Common myeloid progenitor, CD34-positive (primary cell): ENCODE results near the gene C1orf232.

ENCODE experiments used
- CTCF ChIA-PET: fragments of 350-600 bp; sonication (Branson Sonifier 250); formaldehyde crosslinking; loops from one replicate; lab custom pipeline; 2021; ENCODE audit warnings: antibody characterized with exemption; lab: Charles Lee
- POLR2A ChIA-PET: fragments of 350-600 bp; sonication (Branson Sonifier 250); formaldehyde crosslinking; loops from one replicate; lab custom pipeline; 2021; ENCODE audit warnings: antibody characterized with exemption; lab: Charles Lee
- DNase-seq, 3 donors: peaks; one replicate each; pipeline versions ENCODE4 v3.0.0 to v3.0.0-alpha.2; 2013
- H3K27ac ChIP-seq, 2 experiments: 1 replicate in 1 of 2; 2 replicates in 1 of 2; pipeline ENCODE4 v1.7.0; 2013; ENCODE audit warnings: inconsistent platforms in 2 of 2, low read length in 2 of 2, mild to moderate bottlenecking in 2 of 2, low read depth in 1 of 2, moderate library complexity in 1 of 2; ENCODE audit not compliant: severe bottlenecking in 2 of 2, insufficient read depth in 1 of 2, poor library complexity in 1 of 2
- H3K27me3 ChIP-seq, 5 experiments: replicated peaks in 2 of 5; 1 replicate in 3 of 5; 2 replicates in 2 of 5; pipeline versions ENCODE4 v1.6.1 to v1.7.0; 2013; ENCODE audit warnings: low read length in 4 of 5, mild to moderate bottlenecking in 2 of 5, moderate library complexity in 2 of 5, inconsistent platforms in 1 of 5; ENCODE audit not compliant: insufficient read depth in 5 of 5, control insufficient read depth in 4 of 5
- H3K36me3 ChIP-seq, 4 experiments: 1 replicate in 2 of 4; 2 replicates in 2 of 4; pipeline versions ENCODE4 v1.6.1 to v1.7.0; 2013; ENCODE audit warnings: low read length in 3 of 4, control low read depth in 1 of 4, mild to moderate bottlenecking in 1 of 4; ENCODE audit not compliant: control insufficient read depth in 4 of 4, insufficient read depth in 4 of 4
- H3K4me1 ChIP-seq, 4 experiments: 1 replicate in 3 of 4; 2 replicates in 1 of 4; pipeline versions ENCODE4 v1.6.1 to v1.7.1; 2013; ENCODE audit warnings: low read length in 3 of 4, mild to moderate bottlenecking in 3 of 4, control low read depth in 1 of 4, inconsistent platforms in 1 of 4, moderate library complexity in 1 of 4; ENCODE audit not compliant: control insufficient read depth in 4 of 4, insufficient read depth in 4 of 4; ENCODE audit errors: control extremely low read depth in 1 of 4
- H3K4me3 ChIP-seq, 7 experiments: 1 replicate in 4 of 7; 2 replicates in 3 of 7; pipeline versions ENCODE4 v1.5.1 to v1.7.0; 2013; ENCODE audit warnings: mild to moderate bottlenecking in 7 of 7, low read length in 6 of 7, moderate library complexity in 6 of 7, inconsistent platforms in 2 of 7, low read depth in 2 of 7, control low read depth in 1 of 7; ENCODE audit not compliant: insufficient read depth in 4 of 7, control insufficient read depth in 1 of 7; ENCODE audit errors: extremely low read depth in 1 of 7
- H3K9me3 ChIP-seq, 5 experiments: 1 replicate in 4 of 5; 2 replicates in 1 of 5; pipeline versions ENCODE4 v1.6.1 to v1.7.1; 2013; ENCODE audit warnings: low read length in 4 of 5, mild to moderate bottlenecking in 2 of 5, inconsistent platforms in 1 of 5, low read depth in 1 of 5, moderate library complexity in 1 of 5; ENCODE audit not compliant: control insufficient read depth in 4 of 5, insufficient read depth in 2 of 5; ENCODE audit errors: control extremely low read depth in 1 of 5
- WGBS: methylation state at CpG from one replicate; pipeline ENCODE4 v1.1.5; 2013; ENCODE audit not compliant: insufficient coverage; 5-methylcytosine and 5-hydroxymethylcytosine counted together

The C1orf232 gene

GRCh38 chr1:26125382-26125781 is 43.4 kb downstream of the C1orf232 start:
- Histone ChIP-seq H3K27me3 (no peaks in the 10 kb centered on the region), H3K4me3 (peak overlapping the region in 1 of 7 experiments; percentile 71), H3K4me1 (peaks cover 48 to 88% (median 67%) of the 10 kb centered on the region in 4 experiments), H3K9me3 (no peaks in the 10 kb centered on the region), H3K36me3 (peaks cover 0 to 13% (median 3%) of the 10 kb centered on the region in 4 experiments), H3K27ac (peak overlapping the region; percentile 93 to 97)
- no peak for DNase-seq
- ChIA-PET POLR2A (interaction anchor here (0.6 kb wide), 1 partner anchor 15 kb away, joined by 6 read pairs; no protein-coding TSS in a partner anchor), CTCF (interaction anchor here (1.6 to 10.7 kb wide), 4 partner anchors 10 to 18 kb away, joined by 5 to 188 read pairs (median 12); no protein-coding TSS in a partner anchor)

- Histone ChIP-seq H3K27me3 (no peaks in the 10 kb centered on the region), H3K4me3 (peak overlapping the region in 2 of 7 experiments; percentile 24 to 51), H3K4me1 (peaks cover 48 to 93% (median 74%) of the 10 kb centered on the region in 4 experiments), H3K36me3 (peaks cover 0 to 13% (median 3%) of the 10 kb centered on the region in 4 experiments), H3K27ac (peak overlapping the region; percentile 93 to 97), H3K9me3 (no peaks in the 10 kb centered on the region)
- POLR2A ChIA-PET, result interaction anchor here (0.6 to 1.2 kb wide), 2 partner anchors 13 to 16 kb away, joined by 3 to 6 read pairs; partner anchors contain the start of gene PDIK1L
- 77% methylated on average over 1 of the region's 4 CpGs for WGBS
- DNase-seq, result peak in 1 of 3 donors; percentile 25
- CTCF ChIA-PET, result interaction anchor here (3.8 to 10.7 kb wide), 3 partner anchors 11 to 19 kb away, joined by 15 to 188 read pairs (median 34); partner anchors contain the start of gene PDIK1L
Measured at GRCh38 chr1:26124418-26125331, 44.1 kb downstream of the C1orf232 start.

- Histone ChIP-seq H3K27me3 (no peaks in the 10 kb centered on the region), H3K4me1 (peaks cover 55 to 92% (median 74%) of the 10 kb centered on the region in 4 experiments), H3K9me3 (no peaks in the 10 kb centered on the region), H3K27ac (peak overlapping the region in 1 of 2 experiments; percentile 71), H3K36me3 (peaks cover 0 to 18% (median 4%) of the 10 kb centered on the region in 4 experiments), H3K4me3 (peak overlapping the region in 1 of 7 experiments; percentile 21)
- ChIA-PET POLR2A (interaction anchor here (0.7 to 1.2 kb wide), 2 partner anchors 12 to 21 kb away, joined by 3 read pairs; partner anchors contain the start of gene PDIK1L), CTCF (interaction anchor here (0.7 to 10.7 kb wide), 4 partner anchors 10 to 47 kb away, joined by 4 to 188 read pairs (median 19); partner anchors contain the start of genes PDIK1L and ZNF593)
- DNase-seq, result peak in 2 of 3 donors; percentile 70 to 81
- WGBS, result no CpG with 5 or more reads among the region's 7 CpGs
Measured at GRCh38 chr1:26122988-26123973, 45.5 kb downstream of the C1orf232 start.

GRCh38 chr1:26121854-26122773 is 46.6 kb downstream of the C1orf232 start:
- Histone ChIP-seq H3K4me1 (peaks cover 48 to 83% (median 64%) of the 10 kb centered on the region in 4 experiments), H3K27ac (peak overlapping the region; percentile 9 to 71), H3K27me3 (no peaks in the 10 kb centered on the region), H3K4me3 (no peak overlapping the region), H3K9me3 (no peaks in the 10 kb centered on the region), H3K36me3 (peaks cover 0 to 18% (median 11%) of the 10 kb centered on the region in 4 experiments)
- ChIA-PET CTCF (interaction anchor here (0.7 to 10.7 kb wide), 4 partner anchors 9 to 48 kb away, joined by 4 to 188 read pairs (median 19); partner anchors contain the start of genes PDIK1L and ZNF593), POLR2A (interaction anchor here (0.6 to 0.9 kb wide), 3 partner anchors 9 to 113 kb away, joined by 3 read pairs; no protein-coding TSS in a partner anchor)
- WGBS, result 73% methylated on average over 5 of the region's 8 CpGs
- DNase-seq, result peak in 1 of 3 donors; percentile 58

DNA sequence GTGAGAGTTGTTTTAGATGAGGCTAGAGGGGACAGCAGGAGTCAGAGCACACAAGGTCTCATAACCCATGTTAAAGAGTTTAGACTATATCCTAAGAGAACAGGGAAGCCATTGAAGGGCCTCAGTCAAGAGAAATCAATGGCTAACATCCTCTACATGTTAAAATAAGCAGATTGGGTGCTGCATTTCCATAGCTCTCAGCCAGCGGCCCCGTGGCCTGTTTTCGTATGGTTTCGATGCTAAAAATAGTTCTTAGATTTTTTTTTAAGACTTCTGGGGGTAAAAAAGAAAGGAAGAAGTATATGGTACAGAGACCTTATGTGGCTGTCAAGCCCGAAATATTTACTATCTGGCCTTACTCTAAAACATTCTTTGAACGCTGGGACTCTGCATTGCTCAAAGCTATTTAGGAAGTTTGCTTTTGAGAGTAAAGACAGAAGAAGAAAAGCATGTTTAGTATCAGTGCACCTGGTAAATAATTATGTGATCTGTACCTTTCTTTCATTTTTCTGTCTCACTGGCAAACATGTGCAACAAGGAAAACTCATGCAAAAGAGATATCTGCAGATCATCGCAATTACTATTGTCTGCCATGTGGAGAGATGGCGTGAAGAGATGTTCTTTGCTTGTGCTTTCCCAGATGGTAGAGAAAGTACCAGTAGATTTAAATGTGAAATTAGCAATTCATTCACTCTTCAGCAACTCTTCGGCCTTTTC is 48.7 kb downstream of the C1orf232 start:
- Histone ChIP-seq H3K27me3 (no peaks in the 10 kb centered on the region), H3K36me3 (peaks cover 1 to 24% (median 16%) of the 10 kb centered on the region in 4 experiments), H3K27ac (peak overlapping the region; percentile 41 to 78), H3K4me3 (peak overlapping the region in 5 of 7 experiments; percentile 7 to 60 (median 39)), H3K9me3 (no peaks in the 10 kb centered on the region), H3K4me1 (peaks cover 38 to 63% (median 48%) of the 10 kb centered on the region in 4 experiments)
- WGBS, result 95% methylated on average over 2 of the region's 9 CpGs
- ChIA-PET CTCF (interaction anchor here (0.6 to 1.5 kb wide), 4 partner anchors 19 to 130 kb away, joined by 3 to 7 read pairs (median 3); no protein-coding TSS in a partner anchor), POLR2A (no interaction called here)
- peak in 1 of 3 donors; percentile 50 for DNase-seq
